OCI-LY7 (cell line): ENCODE data around the gene FBXO44.

Source experiments
- CTCF ChIP-seq: fragments of 200-600 bp; sonication (generic); conservative IDR thresholded peaks from 2 replicates; pipeline ENCODE4 v1.5.1; 2014; ENCODE audit warnings: mild to moderate bottlenecking, antibody characterized with exemption, low read length, moderate library complexity, mixed read lengths
- EZH2phosphoT487 ChIP-seq: fragments of 200-600 bp; sonication (generic); IDR thresholded peaks from 2 replicates; pipeline ENCODE4 v1.6.1; 2018; ENCODE audit warnings: low read depth, borderline replicate concordance, mild to moderate bottlenecking, mixed run types, antibody characterized with exemption, low read length, moderate library complexity, mixed read lengths

- TF ChIP-seq CTCF (no peak), EZH2phosphoT487 (no peak)
These were observed 7.3 kb upstream of the FBXO44 start for GRCh38 chr1:11647333-11647732.
